ACHN (cell line): ENCODE results near the gene RHO.
"Not testable (repeated sequence)": the region's sequence is repeated elsewhere in the genome, so short reads cannot be mapped to it uniquely, and the experiment has no call there.

Source experiments
- DNase-seq: peaks from one replicate; pipeline ENCODE4 v3.0.0-alpha.2; 2015
- in situ Hi-C: cut with HindIII; loops from 2 replicates; pipeline ENCODE4 v1.10.0; 2017; ENCODE audit warnings: low sequenced_read_pairs, low pct_ligation_motif_present, low pct_unique_long_range_greater_than_20kb

RHO gene

DNA sequence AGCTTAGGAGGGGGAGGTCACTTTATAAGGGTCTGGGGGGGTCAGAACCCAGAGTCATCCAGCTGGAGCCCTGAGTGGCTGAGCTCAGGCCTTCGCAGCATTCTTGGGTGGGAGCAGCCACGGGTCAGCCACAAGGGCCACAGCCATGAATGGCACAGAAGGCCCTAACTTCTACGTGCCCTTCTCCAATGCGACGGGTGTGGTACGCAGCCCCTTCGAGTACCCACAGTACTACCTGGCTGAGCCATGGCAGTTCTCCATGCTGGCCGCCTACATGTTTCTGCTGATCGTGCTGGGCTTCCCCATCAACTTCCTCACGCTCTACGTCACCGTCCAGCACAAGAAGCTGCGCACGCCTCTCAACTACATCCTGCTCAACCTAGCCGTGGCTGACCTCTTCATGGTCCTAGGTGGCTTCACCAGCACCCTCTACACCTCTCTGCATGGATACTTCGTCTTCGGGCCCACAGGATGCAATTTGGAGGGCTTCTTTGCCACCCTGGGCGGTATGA lies at the start of gene RHO:
Gene RHO, plus strand, starts transcription at position 51 of the 512 bp plus-strand sequence. Its CDS starts 95 bp downstream, at position 146.
- in situ Hi-C loops: no loop called here
- DNase-seq: no peak

DNA sequence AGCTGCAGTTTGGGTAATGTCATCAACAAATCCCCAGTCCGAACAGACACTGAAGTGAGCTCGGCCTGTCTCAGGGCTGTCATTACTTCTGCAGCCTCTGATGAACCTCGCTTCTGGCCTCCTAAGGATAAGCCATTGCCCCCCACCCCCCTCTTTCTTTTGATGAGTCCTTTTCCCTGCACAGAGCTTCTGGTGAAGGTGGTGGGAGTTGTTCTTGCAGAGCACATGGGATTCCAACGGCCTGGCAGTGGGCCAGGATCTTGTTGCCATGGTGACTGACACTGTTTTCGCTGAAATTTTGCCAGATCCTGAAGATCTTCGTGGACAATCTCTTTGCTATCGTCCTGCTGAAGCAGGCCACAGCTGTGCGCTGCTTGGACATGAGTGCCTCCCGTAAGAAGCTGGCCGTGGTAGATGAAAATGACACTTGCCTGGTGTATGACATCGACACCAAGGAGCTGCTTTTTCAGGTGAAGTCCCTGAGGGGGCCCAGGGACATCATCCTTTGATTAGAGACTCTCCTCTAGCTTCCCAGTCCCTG lies 47.1 kb upstream of the RHO start:
- DNase-seq, in situ Hi-C loops: not testable (repeated sequence)

DNA sequence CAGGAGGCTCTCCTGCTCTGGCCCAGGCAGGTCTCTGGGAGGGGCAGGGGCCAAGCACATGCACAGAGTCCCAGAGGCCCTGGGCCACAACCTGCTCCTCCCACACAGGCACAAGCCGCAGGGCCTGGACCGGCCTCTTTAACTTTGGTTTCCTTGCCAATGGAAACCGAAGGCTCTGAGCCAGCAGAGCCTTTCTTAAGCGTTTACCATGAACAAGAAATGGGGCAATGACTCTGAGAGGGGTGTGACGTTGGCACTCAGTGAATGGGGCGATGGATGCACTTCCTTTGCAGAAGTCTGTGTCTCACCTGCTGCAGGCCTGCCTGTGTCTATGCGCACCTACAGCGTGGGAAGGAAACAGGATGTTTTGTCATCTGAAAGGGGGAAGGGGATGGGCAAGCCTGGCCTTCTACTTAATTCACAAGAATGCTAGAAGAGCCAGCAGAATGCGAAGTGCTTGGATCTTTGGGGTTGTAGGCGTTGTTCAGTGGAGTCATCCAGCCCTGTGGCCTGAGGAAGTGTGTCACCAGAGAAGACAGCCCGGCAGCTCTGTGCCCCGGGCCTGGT lies 46.6 kb upstream of the RHO start:
- no peak for DNase-seq
- in situ Hi-C loops: no loop called here

DNA sequence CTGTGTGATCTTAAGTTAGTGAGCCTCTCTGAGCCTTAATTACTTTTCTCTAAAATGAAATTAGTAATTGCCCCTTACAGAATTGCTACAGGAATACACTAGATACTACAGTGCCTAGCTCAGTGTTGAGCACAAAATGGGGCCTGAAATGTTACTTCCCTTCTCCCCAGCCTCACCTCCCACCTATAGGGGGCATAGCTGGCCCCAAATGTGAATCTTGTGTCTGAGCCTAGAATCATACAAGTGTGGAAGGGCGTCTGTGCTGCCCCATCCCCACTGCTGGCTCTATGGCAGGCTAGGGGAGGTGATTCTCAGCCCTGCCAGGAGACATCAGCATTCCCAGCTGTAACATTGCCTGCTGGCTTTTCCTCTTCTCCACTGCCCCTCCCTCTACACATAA lies 45.7 kb upstream of the RHO start:
- DNase-seq: peak; percentile 7

DNA sequence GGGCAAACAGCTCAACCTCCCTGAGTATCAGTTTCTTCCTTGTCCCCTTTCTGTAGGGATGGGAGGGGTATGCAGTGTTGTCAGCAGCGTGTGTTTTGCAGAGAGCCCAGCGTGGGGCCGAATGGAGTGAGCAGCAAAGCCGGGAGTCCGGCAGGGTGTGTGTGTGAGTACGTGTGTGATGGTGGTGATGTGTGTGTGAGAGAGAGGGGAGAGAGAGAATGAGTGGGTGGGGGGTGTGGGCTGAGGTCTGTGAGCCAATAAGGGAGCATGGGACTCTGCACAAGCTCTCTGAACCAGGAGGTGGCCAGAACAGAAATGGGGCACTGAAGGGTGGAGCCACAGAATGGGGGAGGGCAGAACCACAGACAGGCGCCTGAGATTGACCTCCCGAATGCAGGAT lies 44.6 kb upstream of the RHO start:
- in situ Hi-C loops: no loop called here

More for the DNA sequence above, 45.7 kb upstream of the RHO start:
- in situ Hi-C loops: no loop called here

DNA sequence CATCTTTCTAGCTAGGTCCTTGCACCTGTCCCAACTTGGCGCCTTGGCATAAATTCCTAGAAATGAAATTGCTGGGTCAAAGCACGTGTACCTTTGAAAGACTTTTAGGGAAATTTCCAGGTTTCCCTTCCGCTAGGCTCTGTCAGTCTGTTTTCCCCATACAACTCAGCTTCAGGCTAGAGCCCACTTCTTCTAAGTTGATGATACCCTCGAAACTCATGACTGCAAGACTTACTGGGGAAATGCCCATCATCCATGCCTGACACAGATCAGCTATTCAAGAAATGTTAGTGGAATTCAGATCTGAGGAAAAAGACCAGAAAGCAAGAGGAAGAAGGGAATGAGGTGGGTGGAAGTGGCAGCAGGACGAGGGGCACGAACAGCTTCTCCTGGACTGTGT lies 43.3 kb upstream of the RHO start:
- DNase-seq, in situ Hi-C loops: not testable (repeated sequence)

More for the DNA sequence above, 44.6 kb upstream of the RHO start:
- DNase-seq: no peak

DNA sequence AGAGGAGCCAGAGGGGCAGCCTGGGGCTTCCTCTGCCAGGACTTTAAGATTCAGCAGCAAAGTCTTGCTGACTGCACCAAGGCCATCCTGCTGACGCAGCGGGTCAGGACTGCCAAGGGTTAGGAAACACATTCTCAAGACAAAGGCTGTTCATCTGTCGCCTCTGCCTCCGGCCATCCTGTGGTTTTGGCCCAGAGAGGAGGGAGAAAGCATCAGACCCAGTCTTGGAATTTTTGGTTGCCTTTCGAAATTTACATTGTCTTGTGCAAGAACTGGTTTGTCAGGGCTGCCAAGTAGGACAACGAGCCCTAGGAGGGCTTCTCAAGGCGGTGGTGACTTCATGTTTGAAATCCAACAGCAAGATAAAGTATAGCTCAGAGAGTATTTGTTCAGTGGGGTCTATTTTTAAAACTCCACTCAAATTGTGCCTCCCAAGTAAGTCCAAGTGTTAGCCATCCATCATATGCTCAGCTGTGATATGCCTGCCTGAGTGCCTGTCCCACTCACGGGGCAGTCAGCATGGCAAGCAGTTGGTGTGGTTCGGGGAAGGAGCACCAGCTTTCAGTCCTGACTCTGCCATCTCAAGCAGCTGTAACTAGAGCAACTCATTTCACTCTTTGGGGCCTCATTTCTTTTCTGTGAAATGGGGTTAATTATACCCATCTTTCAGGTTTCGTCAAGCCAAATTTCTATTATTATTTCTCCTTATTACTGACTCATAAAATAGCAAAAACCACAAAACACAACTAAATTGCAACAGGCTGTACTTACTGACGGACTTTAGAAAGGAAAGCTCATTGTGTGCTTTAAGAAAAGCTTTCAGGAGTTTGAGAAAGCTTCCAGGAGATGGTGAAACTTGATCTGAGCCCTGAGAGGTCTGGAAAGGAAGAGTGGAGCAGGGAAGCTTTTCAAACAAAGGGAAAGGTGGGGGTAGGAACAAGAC lies 42.4 kb upstream of the RHO start:
- in situ Hi-C loops: no loop called here
- no peak for DNase-seq

DNA sequence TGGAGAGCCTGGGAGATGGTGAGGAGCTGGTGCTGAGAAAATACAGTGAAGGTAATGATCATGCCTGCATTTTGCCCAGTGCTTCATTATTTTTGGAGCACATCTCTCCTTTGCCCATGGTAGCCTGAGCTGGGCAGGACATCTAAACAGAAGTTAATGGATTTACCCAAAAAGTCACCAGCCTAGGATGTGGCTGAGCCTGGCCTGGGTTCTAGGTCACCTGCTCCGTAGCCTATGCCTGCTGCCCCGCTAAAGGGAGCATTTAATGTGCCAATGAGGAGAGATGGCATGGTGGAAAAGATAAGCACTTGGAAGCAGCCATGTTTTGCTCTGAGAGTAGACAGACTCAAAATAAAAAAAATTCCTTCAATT lies 41.8 kb upstream of the RHO start:
- no peak for DNase-seq
- in situ Hi-C loops: no loop called here

DNA sequence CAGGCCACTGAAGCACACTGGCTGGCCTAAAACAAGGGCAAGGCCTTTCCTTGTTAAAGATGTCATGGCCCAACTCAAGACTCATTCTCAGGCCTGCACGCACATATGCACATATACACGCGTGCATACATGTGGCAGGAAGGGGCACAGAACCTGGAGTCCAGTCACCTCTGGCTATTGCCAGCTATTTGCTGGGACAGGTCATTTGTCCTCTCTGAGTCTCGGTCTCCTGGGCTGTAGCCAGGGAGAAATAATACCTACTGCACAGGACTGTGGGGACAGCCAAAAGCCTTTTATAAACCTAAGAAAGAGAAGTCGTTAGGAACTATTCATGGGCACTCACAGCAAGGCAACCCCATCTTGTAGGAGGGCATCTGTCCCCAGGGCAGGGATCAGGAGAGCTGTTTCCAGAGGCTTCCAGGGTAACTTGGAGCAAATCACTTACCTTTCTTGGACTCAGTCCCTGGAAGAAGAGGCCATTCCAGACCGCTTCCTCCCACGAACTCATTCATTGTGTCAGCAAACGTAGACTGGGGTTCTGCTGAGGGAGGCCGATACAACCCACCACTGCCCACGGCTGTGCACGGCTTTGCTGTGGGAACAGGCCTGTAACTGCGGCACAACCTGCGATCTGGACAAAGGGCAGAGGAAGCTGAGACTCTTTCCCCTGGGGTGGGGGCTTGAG lies 41.1 kb upstream of the RHO start:
- in situ Hi-C loops: no loop called here
- DNase-seq: no peak

DNA sequence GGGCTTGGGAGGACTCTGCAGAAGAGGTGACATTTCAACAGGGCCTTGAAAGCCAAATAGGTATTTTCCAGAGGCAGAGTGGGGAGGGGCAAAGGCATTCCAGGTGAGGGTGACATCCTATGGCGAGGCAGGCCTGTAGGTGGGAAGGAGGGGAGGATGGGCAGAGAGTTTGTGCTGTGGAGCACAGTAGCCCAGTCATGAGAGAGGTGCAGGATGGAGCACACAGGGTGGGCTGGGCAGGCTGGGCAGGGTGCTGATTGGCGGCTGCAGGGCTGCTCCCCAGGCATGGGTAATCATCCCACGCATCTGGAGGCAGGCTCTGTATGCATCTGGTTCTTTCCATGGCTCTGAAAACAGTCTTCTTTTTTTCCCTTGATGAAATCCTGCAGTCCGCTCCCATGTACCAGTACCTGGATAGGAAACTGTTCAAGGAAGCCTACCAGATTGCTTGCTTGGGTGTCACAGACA lies 40.5 kb upstream of the RHO start:
- DNase-seq, in situ Hi-C loops: not testable (repeated sequence)

DNA sequence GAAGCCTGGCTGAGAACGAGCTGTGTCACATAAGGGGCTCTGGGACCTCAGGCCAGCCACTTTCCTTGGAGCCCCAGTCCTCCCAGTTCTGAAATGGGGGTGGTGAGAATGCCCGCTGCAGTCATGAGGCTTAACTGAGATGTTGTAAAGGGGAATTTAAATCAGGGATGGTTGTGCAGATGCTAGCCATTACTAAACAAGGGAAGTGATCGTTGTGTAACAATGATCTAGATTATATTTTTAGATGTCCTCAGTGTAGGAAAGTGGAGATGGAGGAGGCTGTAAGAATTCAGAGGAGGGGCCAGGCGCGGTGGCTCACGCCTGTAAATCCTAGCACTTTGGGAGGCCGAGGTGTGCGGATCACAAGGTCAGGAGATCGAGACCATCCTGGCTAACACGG lies 39.2 kb upstream of the RHO start:
- DNase-seq, in situ Hi-C loops: not testable (repeated sequence)

DNA sequence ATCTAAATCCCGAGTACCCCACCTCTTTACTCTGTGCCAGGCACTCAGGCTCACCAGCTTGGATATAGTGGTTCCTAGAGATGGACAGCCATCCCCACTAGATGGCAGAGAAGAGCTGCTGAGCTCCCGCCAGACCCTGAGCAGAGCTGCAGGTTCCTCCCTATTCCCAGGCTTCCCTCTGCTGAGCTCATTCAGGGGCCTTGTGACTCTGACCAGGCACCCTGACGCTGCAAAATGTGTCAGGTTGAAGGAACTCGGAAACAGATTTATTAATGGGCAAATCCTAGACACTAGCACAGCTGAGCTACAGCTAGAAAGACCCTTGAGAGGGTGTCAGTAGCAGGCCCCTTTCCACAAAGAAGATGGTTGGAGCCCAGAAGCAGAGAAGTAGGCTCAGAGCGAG lies 38.2 kb upstream of the RHO start:
- in situ Hi-C loops: no loop called here
- DNase-seq: peak; percentile 88

DNA sequence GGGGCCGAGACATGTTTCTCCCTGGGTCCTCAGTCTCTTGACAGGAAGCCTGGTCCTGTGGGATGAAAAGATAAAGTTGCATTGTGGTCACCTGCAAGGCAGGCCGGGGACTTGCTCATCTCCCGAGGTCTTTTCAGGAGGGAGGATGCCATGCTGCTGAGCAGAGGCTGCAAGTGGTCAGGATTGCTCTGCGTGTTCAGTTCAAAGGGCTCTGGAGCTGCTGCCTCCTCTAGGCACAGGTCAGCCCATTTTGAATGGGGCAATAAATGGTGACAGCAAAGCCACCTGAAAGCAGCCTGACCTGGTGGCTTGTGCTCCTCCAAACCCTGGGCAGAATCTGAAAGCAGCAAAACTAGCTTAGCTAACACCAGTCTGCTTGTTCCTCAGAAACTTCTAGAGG lies 37.4 kb upstream of the RHO start:
- in situ Hi-C loops, DNase-seq: not testable (repeated sequence)

DNA sequence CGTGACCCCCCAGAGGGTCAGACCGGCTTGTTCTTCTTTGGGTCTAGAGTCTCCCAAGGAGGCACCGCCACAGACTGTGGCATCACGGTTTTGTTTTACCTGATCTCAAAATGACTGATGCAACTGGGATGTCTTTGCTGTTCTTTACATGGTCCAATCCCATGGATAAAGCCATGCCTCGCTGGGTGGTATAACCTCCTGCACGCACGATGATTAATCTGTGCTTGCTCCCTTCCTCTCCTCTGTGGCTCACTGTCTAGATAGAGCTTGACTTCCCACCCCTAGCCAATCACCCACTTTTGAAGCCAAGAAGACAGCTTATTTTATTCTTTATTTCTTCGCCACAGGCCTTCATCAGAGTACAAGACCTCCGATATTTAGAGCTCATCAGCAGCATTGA lies 36.6 kb upstream of the RHO start:
- in situ Hi-C loops: no loop called here
- no peak for DNase-seq

DNA sequence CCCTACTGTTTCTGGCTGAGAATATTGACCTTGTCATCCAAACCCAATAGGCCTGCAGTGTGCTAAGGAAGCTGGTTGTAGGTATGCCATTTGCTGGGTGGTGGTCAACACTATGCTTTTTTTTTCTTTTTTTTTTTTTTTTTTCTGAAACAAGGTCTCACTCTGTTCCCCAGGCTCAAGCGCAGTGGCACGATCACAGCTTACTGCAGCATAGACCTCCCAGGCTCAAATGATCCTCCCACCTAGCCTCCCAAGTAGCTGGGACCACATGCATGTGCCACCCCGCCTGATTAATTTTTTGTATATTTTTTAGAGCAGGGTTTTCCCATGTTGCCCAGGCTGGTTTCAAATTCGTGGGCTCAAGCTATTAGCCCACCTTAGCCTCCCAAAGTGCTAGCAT lies 35.7 kb upstream of the RHO start:
- in situ Hi-C loops: no loop called here
- DNase-seq: no peak

DNA sequence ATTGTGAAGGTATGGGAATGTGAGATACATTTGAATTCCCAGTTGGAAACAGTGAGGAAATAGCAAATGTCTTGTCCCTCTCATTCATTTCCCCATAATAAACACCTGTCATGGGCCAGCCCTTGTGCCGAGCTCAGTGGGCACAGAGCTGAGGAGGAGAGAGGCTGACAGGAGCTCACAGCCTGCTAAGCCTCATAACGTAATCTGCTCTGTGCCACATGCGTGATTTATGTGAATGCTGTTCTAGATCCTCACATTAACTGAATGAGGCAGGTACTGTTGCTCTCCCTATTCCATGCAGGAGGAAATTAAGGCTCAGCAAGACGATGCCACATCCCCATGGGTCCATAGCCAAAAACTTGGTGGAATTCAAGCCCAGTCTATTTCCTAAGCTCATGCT lies 35.2 kb upstream of the RHO start:
- in situ Hi-C loops: no loop called here
- DNase-seq: no peak

DNA sequence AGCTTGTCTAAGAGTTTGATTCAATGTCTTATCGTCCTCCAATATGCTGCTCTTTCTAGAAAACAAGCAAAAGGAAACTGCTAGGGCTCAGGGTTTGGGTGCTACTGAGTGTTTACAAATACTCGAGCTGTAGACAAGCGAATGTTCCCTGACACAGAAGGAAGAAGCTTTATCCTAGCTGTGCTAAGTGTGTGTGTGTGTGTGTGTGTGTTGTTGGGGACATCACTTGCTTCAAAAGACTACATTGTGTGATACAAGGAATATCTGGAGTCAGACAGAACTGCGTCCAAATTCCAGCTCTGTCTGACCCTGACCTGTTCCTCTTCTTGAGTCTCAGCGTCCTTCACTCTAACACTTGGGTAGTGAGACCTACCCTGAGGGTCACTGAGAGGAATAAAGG lies 33.9 kb upstream of the RHO start:
- DNase-seq, in situ Hi-C loops: not testable (repeated sequence)

DNA sequence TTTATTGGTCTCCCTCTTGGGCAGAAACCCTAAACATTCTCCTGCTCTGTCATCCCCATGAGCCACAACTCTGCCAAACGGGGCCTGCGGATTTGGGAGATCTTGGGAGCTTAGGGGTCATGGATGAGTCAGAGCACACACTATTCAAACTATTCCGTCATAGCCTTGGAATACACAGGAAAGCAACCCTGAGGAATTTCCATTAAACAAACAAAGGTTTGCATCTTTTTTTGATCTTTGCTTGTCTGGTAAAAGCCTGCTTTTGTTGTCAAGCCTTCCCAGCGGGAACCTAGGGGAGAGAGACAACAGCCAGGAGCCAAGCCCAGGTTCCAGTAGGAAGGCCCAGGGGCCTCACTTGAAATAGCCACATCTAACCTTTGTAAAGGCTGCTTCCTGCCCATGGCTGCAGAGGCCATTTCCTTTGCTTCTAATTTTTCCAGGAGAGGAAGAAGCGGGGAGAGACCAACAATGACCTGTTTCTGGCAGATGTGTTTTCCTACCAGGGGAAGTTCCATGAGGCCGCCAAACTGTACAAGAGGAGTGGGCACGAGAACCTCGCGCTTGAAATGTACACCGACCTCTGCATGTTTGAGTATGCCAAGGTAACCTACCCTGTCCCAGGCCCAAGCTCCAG lies 33.3 kb upstream of the RHO start:
- in situ Hi-C loops: not testable (repeated sequence)
- peak; percentile 47 for DNase-seq
